NCI-H446 treated with DMSO at 0.1 percent for 48 hours (cell line): Measurements from ENCODE around the gene KRTAP4-3.
"Not testable (repeated sequence)": the region's sequence is repeated elsewhere in the genome, so short reads cannot be mapped to it uniquely, and the experiment has no call there.

Source experiments
- DNase-seq: peaks from one replicate; lab custom pipeline; 2025; lab: John Stamatoyannopoulos, UW

The KRTAP4-3 gene

DNA sequence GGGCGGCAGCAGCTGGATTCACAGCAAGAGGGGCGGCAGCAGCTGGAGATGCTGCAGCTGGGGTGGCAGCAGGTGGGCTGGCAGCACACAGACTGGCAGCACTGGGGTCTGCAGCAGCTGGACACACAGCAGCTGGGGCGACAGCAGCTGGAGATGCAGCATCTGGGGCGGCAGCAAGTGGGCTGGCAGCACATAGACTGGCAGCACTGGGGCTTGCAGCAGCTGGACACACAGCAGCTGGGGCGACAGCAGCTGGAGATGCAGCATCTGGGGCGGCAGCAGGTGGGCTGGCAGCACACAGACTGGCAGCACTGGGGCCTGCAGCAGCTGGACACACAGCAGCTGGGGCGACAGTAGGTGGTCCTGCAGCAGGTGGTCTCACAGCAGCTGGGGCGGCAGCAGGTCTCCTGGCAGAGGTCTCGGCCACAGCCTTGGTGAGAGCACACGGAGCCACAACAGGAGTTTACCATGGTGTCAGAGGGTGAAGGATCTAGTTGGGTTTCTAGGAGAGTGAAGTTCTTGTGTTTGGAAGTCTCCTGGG is 50.1 kb downstream of the KRTAP4-3 start, which contains the start of gene KRTAP4-11:
Gene KRTAP4-11, minus strand, starts transcription at position 528 of the 541 bp plus-strand sequence. Its CDS starts 58 bp downstream, at position 470.
- not testable (repeated sequence) for DNase-seq
